BJ (cell line): ENCODE measurements around the gene SPATA24. TPM values are rescaled to one million over a fixed set of nuclear protein-coding genes. Genes with fewer than 3 reads are reported as not detected.
"Not testable (repeated sequence)": the region's sequence is repeated elsewhere in the genome, so short reads cannot be mapped to it uniquely, and the experiment has no call there.

ENCODE experiments used
- CTCF ChIA-PET: fragments of 350-600 bp; formaldehyde crosslinking; extraction: SDS; loops from one replicate; lab custom pipeline; 2021; ENCODE audit warnings: antibody characterized with exemption, inconsistent platforms; lab: Yijun Ruan, JAX
- POLR2A ChIA-PET: fragments of 300-600 bp; sonication (Branson Sonifier 250); formaldehyde crosslinking; extraction: SDS; loops from one replicate; lab custom pipeline; 2021; ENCODE audit warnings: antibody characterized with exemption; lab: Charles Lee
- DNase-seq: peaks from one replicate; pipeline ENCODE4 v3.0.0-alpha.2; 2011; ENCODE audit warnings: low read depth
- H3K27me3 ChIP-seq: 2 replicates; pipeline ENCODE4 v1.6.0; 2011; ENCODE audit warnings: low read length; ENCODE audit not compliant: control insufficient read depth, insufficient read depth
- H3K36me3 ChIP-seq: 2 replicates; pipeline ENCODE4 v1.5.1; 2011; ENCODE audit warnings: low read length; ENCODE audit not compliant: control insufficient read depth, insufficient read depth
- H3K4me3 ChIP-seq: 2 replicates; pipeline ENCODE4 v1.5.1; 2011; ENCODE audit warnings: low read depth, mild to moderate bottlenecking, control low read depth, low read length
- CTCF ChIP-seq: IDR thresholded peaks from 2 replicates; pipeline ENCODE4 v1.5.1; 2011; ENCODE audit warnings: low read depth, mild to moderate bottlenecking, control low read depth, inconsistent platforms, low read length, moderate library complexity; ENCODE audit not compliant: insufficient read depth
- polyA plus RNA-seq: library from polyadenylated mRNA; depleted of rRNA; stranded (reverse); fragments of >200 nt; gene quantifications from 2 replicates; pipeline ENCODE4 v1.2.3, GENCODE V29; 2011; rRNA removed
- small RNA-seq: library from RNA; depleted of rRNA; stranded (forward); fragments of <200 nt; gene quantifications from one replicate; pipeline ENCODE3, GENCODE V24; 2012; ENCODE audit warnings: low replicate concordance, low read depth; ENCODE audit not compliant: insufficient read length

SPATA24 gene
- polyA plus RNA-seq, 1 experiment = 3.4 TPM

GRCh38 chr5:139360384-139360783 is 43.5 kb downstream of the SPATA24 start:
- no peak overlapping the region for H3K4me3 ChIP-seq
- TF ChIP-seq CTCF = no peak
- peaks cover 4% of the 10 kb centered on the region for H3K36me3 ChIP-seq
- ChIA-PET POLR2A (no interaction called here), CTCF (interaction anchor here (1.0 to 1.3 kb wide), 2 partner anchors 9 to 14 kb away, joined by 3 read pairs; no protein-coding TSS in a partner anchor)
- DNase-seq = no peak
- H3K27me3 ChIP-seq = no peaks in the 10 kb centered on the region

- CTCF ChIA-PET = no interaction called here
- no peak overlapping the region for H3K4me3 ChIP-seq
- H3K27me3 ChIP-seq = no peaks in the 10 kb centered on the region
- TF ChIP-seq CTCF = no peak
- no peak for DNase-seq
- H3K36me3 ChIP-seq = 0 out of 2 replicates have a peak, but pooled peaks cover 1% of the 10 kb centered on the region
- POLR2A ChIA-PET = no interaction called here
Observed at GRCh38 chr5:139358064-139358463, 45.8 kb downstream of the SPATA24 start.

GRCh38 chr5:139355900-139356299 is 48.0 kb downstream of the SPATA24 start:
- DNase-seq, H3K4me3 ChIP-seq, H3K27me3 ChIP-seq, H3K36me3 ChIP-seq, POLR2A ChIA-PET: not testable (repeated sequence)
- CTCF ChIA-PET = interaction anchor here (1.6 kb wide), 1 partner anchor 14 kb away, joined by 6 read pairs; the partner anchor contains the start of gene PAIP2

- H3K36me3 ChIP-seq = 0 out of 2 replicates have a peak, but pooled peaks cover 1% of the 10 kb centered on the region
- no peaks in the 10 kb centered on the region for H3K27me3 ChIP-seq
- H3K4me3 ChIP-seq = no peak overlapping the region
- no peak for TF ChIP-seq CTCF
- POLR2A ChIA-PET = no interaction called here
- CTCF ChIA-PET = interaction anchor here (1.2 to 1.4 kb wide), 2 partner anchors 13 to 60 kb away, joined by 3 to 4 read pairs; partner anchors contain the start of gene PAIP2
- no peak for DNase-seq
Observed at GRCh38 chr5:139354186-139354585, 49.7 kb downstream of the SPATA24 start.

GRCh38 chr5:139347863-139348262 is 56.0 kb downstream of the SPATA24 start:
- H3K4me3 ChIP-seq, CTCF ChIA-PET, H3K27me3 ChIP-seq, H3K36me3 ChIP-seq, DNase-seq, POLR2A ChIA-PET: not testable (repeated sequence)

Small RNA genes lying within 50 kb of the gene (small RNA-seq; reads per million reads assigned to genes)
- gene RNU5B-4P = not detected

Other genes starting within 250 kb of the SPATA24 start
- gene SIL1, start 205.7 kb downstream of the SPATA24 start, polyA plus RNA-seq = 73.5 and 90.5 TPM in 2 replicates
- 76.5 and 97.0 TPM in 2 replicates for gene MATR3, start 110.3 kb downstream of the SPATA24 start, polyA plus RNA-seq
- gene PAIP2, start 62.2 kb downstream of the SPATA24 start, polyA plus RNA-seq = 35.4 and 65.2 TPM in 2 replicates
- not detected in 2 replicates for gene SLC23A1, start 20.8 kb downstream of the SPATA24 start, polyA plus RNA-seq
- not detected in 2 replicates for gene MZB1, start 14.2 kb downstream of the SPATA24 start, polyA plus RNA-seq
- 0.23 and 0.40 TPM in 2 replicates for gene PROB1, start 9.0 kb downstream of the SPATA24 start, polyA plus RNA-seq
- gene DNAJC18, start 35.4 kb upstream of the SPATA24 start, polyA plus RNA-seq = 5.2 and 9.3 TPM in 2 replicates
- gene ECSCR, start 58.7 kb upstream of the SPATA24 start, polyA plus RNA-seq = 0.37 and 0.38 TPM in 2 replicates
- not detected in 2 replicates for gene SMIM33, start 66.9 kb upstream of the SPATA24 start, polyA plus RNA-seq
- gene STING1, start 78.7 kb upstream of the SPATA24 start, polyA plus RNA-seq = 110 and 194 TPM in 2 replicates
- 18.2 and 48.7 TPM in 2 replicates for gene UBE2D2, start 157.2 kb upstream of the SPATA24 start, polyA plus RNA-seq
- 36.5 and 50.4 TPM in 2 replicates for gene CXXC5, start 244.3 kb upstream of the SPATA24 start, polyA plus RNA-seq